ENCODE results near the gene TAAR8.

- TF ChIP-seq POLR2A (IDR thresholded peaks at IDR 0.05; ENCODE audit: low read depth, low read length) = no peak
- TF ChIP-seq TAF1 (IDR thresholded peaks at IDR 0.05; ENCODE audit: borderline replicate concordance, low read depth, low read length) = no peak
- TF ChIP-seq POLR2AphosphoS5 (IDR thresholded peaks at IDR 0.05; ENCODE audit: low read depth, low read length) = no peak
Measured at GRCh38 chr6:132571774-132572173, 19.3 kb downstream of the TAAR8 start.

All from GM12892 (cell line).